Gastrocnemius medialis (tissue), 4 donors: Measurements from ENCODE around the gene PHACTR1.

ENCODE experiments used
- POLR2A ChIP-seq, 2 donors: fragments of 450-650 bp; IDR thresholded peaks; one replicate each; pipeline ENCODE4 v1.6.1; 2017; ENCODE audit warnings: antibody characterized with exemption in 2 of 2, mild to moderate bottlenecking in 2 of 2, moderate library complexity in 2 of 2
- TF ChIP-seq, protein P1 (sequence below), 5 experiments: fragments of 450-650 bp in 3 of 5; fragments of 200-600 bp in 2 of 5; sonication (generic) in 2 of 5; IDR thresholded peaks in 4 of 5; conservative IDR thresholded peaks in 1 of 5; 1 replicate in 4 of 5; 2 replicates in 1 of 5; pipeline ENCODE4 v1.5.1; 2016 to 2019; ENCODE audit warnings: antibody characterized with exemption in 5 of 5, mild to moderate bottlenecking in 3 of 5, moderate library complexity in 3 of 5

DNA sequence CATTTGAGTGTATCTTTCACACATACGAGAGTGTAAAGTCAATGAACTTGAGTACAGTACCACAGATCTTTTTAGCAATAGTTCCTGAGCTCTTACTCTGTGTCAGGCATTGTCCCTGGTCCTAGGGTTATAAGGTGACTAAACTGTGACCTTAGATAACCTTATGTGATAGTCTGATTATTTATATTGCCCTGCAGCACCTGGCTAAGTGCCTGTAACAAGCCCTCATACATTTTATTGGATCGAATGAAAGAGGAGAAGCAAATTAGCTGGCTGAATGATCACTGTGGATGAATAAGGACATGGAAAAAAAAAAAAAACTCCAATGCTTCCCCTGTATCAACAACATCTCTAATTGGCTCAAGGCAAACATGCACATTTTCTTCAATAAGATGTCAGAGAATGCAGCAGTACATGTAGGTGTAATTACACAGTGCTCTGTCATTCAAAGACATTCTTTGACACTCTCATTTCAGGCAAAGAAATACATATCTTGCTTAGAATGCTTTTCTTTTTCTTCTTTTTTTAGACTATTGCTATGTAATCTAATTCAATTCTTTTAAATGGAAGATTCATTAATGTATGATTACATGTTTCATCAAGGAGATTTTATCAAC is 153.4 kb downstream of the PHACTR1 start:
- TF ChIP-seq, protein P1, sequence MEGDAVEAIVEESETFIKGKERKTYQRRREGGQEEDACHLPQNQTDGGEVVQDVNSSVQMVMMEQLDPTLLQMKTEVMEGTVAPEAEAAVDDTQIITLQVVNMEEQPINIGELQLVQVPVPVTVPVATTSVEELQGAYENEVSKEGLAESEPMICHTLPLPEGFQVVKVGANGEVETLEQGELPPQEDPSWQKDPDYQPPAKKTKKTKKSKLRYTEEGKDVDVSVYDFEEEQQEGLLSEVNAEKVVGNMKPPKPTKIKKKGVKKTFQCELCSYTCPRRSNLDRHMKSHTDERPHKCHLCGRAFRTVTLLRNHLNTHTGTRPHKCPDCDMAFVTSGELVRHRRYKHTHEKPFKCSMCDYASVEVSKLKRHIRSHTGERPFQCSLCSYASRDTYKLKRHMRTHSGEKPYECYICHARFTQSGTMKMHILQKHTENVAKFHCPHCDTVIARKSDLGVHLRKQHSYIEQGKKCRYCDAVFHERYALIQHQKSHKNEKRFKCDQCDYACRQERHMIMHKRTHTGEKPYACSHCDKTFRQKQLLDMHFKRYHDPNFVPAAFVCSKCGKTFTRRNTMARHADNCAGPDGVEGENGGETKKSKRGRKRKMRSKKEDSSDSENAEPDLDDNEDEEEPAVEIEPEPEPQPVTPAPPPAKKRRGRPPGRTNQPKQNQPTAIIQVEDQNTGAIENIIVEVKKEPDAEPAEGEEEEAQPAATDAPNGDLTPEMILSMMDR (IDR thresholded peaks at IDR 0.05 in 4 of 5, conservative IDR thresholded peaks at IDR 0.05 in 1 of 5) = no peak
- no peak for TF ChIP-seq POLR2A (IDR thresholded peaks at IDR 0.05)
